K562 (cell line): ENCODE measurements around the gene SLC25A21. TPM values are rescaled to one million over a fixed set of nuclear protein-coding genes. Genes with fewer than 3 reads are reported as not detected.

ENCODE experiments used
- NR2C2 ChIP-seq, 2 experiments: fragments of 200-800 bp in 1 of 2; sonication (Bioruptor generic) in 1 of 2; sonication (generic) in 1 of 2; formaldehyde crosslinking in 1 of 2; IDR thresholded peaks; 2 replicates each; pipeline versions ENCODE4 v1.6.1 to v1.8.0; 2016 to 2022; ENCODE audit warnings: mild to moderate bottlenecking in 1 of 2, missing compliant biosample characterization in 1 of 2, missing genetic modification characterization in 1 of 2, missing genetic modification reagents in 1 of 2
- SAP30 ChIP-seq: fragments of 200-600 bp; sonication (generic); IDR thresholded peaks from 2 replicates; pipeline ENCODE4 v1.6.1; 2012; ENCODE audit warnings: borderline replicate concordance, low read depth, mild to moderate bottlenecking, moderate library complexity, low read length, control low read depth, inconsistent platforms; ENCODE audit not compliant: insufficient read depth, poor library complexity, severe bottlenecking
- SMARCE1 ChIP-seq: fragments of 450-650 bp; IDR thresholded peaks from 2 replicates; pipeline ENCODE4 v1.7.1; 2016; ENCODE audit warnings: mild to moderate bottlenecking
- ZNF224 ChIP-seq: sonication (generic); formaldehyde crosslinking; IDR thresholded peaks from 2 replicates; pipeline ENCODE4 v1.8.0; 2022; ENCODE audit warnings: mild to moderate bottlenecking, missing genetic modification reagents
- ZNF354B ChIP-seq: fragments of 250-450 bp; sonication (Bioruptor Pico); IDR thresholded peaks from 2 replicates; pipeline ENCODE4 v1.4.0; 2020
- ZNF76 ChIP-seq: fragments of 250-450 bp; sonication (Bioruptor Pico); IDR thresholded peaks from 2 replicates; pipeline ENCODE4 v1.4.0; 2020; ENCODE audit warnings: mild to moderate bottlenecking, moderate library complexity, borderline replicate concordance
- ZSCAN32 ChIP-seq: fragments of 450-650 bp; formaldehyde crosslinking; IDR thresholded peaks from 2 replicates; pipeline ENCODE4 v1.4.0; 2020; ENCODE audit warnings: mild to moderate bottlenecking, moderate library complexity
- polyA plus RNA-seq, 8 experiments: library from polyadenylated mRNA; depleted of rRNA in 4 of 8; stranded (reverse) in 5 of 8; unstranded in 3 of 8; fragments of >200 nt; fragmentation: Nextera tagmentation in 2 of 8; fragmentation: Illumina TruSeq in 1 of 8; extraction: Ambion mirVana in 2 of 8; extraction: Trizol in 1 of 8; gene quantifications; 2 replicates each; pipeline versions ENCODE4 v1.2.1 to v1.2.3, GENCODE V29; 2011 to 2014; ENCODE audit warnings: inconsistent platforms in 1 of 8, missing spikeins in 1 of 8
- total RNA-seq, 7 experiments: library from RNA; depleted of rRNA in 6 of 7; stranded (reverse); fragments of >200 nt in 6 of 7; fragmentation: Illumina TruSeq in 2 of 7; extraction: Trizol in 2 of 7; gene quantifications; 2 replicates each; pipeline versions ENCODE4 v1.2.1 to v1.2.3, GENCODE V29; 2011 to 2021; ENCODE audit warnings: low replicate concordance in 1 of 7
- TF ChIP-seq, protein P1 (sequence below): fragments of 200-400 bp; formaldehyde crosslinking; IDR thresholded peaks from 2 replicates; pipeline ENCODE4 v1.6.1; 2017; ENCODE audit warnings: mild to moderate bottlenecking, low read depth, low read length, moderate library complexity
- TF ChIP-seq, protein P2 (sequence below): fragments of 450-650 bp; conservative IDR thresholded peaks from 2 replicates; pipeline ENCODE4 v1.6.1; 2016; ENCODE audit warnings: missing genetic modification characterization, low read depth, mild to moderate bottlenecking, missing compliant biosample characterization, moderate library complexity
- TF ChIP-seq, protein P3 (sequence below): fragments of 250-450 bp; sonication (Bioruptor Pico); IDR thresholded peaks from 2 replicates; pipeline ENCODE4 v1.8.0; 2022; ENCODE audit warnings: moderate library complexity, mild to moderate bottlenecking, inconsistent platforms
- TF ChIP-seq, protein P4 (sequence below): fragments of 450-650 bp; IDR thresholded peaks from 2 replicates; pipeline ENCODE4 v1.6.1; 2017; ENCODE audit warnings: mild to moderate bottlenecking, moderate library complexity
- TF ChIP-seq, protein P5 (sequence below): fragments of 250-450 bp; sonication (Bioruptor Pico); IDR thresholded peaks from 2 replicates; pipeline ENCODE4 v1.8.0; 2022; ENCODE audit warnings: inconsistent platforms, mild to moderate bottlenecking, moderate library complexity, borderline replicate concordance
- TF ChIP-seq, protein P6 (sequence below): fragments of 450-650 bp; formaldehyde crosslinking; IDR thresholded peaks from 2 replicates; pipeline ENCODE4 v1.4.0; 2020; ENCODE audit warnings: mild to moderate bottlenecking
- TF ChIP-seq, protein P7 (sequence below): sonication (generic); IDR thresholded peaks from 2 replicates; pipeline ENCODE4 v1.6.1; 2016
- TF ChIP-seq, protein P8 (sequence below): fragments of 450-650 bp; formaldehyde crosslinking; IDR thresholded peaks from 2 replicates; pipeline ENCODE4 v1.4.0; 2020; ENCODE audit warnings: mild to moderate bottlenecking, mixed read lengths

The SLC25A21 gene
- total and polyA plus RNA-seq, 9 of the 15 experiments (the other 6 are each of a cell fraction or from before 2014, with no cell fraction given): 15.2 to 46.7 (median 28.7) TPM

DNA sequence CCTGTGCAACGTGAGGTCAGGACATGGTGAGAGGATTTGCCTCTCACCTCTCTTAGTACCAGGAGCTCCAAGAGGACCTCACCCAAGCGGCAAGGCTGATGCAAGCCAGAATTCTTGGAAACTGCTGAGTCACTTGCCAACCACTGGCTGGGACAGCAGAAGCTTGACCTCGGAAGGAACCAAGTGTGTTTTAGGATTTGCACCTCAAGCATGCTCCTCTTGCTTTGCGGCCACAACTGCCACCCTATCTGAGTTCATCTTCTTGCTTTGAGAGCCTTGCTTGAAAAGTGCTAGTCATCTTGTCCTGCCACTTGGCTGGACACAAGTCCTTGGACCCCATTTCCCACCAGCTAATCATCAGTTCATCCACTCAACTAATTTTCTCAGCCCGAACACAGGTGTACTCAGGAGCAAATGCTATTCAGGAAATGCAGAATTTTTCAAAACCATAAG lies 195.8 kb downstream of the SLC25A21 start (continued):
- TF ChIP-seq ZNF224 (CRISPR knock-in tag) (no peak), ZNF354B (CRISPR knock-in tag) (no peak), ZSCAN32 (CRISPR knock-in tag) (no peak), SAP30 (no peak), ZNF76 (CRISPR knock-in tag) (no peak), SMARCE1 (peak; percentile 89), NR2C2 (CRISPR knock-in tag; IDR thresholded peaks at IDR 0.05) (peak; percentile 53; the same call in 1 of the 2 replicates), NR2C2 (tag; IDR thresholded peaks at IDR 0.05) (peak; percentile 91)
- TF ChIP-seq, protein P1, sequence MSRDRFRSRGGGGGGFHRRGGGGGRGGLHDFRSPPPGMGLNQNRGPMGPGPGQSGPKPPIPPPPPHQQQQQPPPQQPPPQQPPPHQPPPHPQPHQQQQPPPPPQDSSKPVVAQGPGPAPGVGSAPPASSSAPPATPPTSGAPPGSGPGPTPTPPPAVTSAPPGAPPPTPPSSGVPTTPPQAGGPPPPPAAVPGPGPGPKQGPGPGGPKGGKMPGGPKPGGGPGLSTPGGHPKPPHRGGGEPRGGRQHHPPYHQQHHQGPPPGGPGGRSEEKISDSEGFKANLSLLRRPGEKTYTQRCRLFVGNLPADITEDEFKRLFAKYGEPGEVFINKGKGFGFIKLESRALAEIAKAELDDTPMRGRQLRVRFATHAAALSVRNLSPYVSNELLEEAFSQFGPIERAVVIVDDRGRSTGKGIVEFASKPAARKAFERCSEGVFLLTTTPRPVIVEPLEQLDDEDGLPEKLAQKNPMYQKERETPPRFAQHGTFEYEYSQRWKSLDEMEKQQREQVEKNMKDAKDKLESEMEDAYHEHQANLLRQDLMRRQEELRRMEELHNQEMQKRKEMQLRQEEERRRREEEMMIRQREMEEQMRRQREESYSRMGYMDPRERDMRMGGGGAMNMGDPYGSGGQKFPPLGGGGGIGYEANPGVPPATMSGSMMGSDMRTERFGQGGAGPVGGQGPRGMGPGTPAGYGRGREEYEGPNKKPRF: no peak
- TF ChIP-seq, protein P2, sequence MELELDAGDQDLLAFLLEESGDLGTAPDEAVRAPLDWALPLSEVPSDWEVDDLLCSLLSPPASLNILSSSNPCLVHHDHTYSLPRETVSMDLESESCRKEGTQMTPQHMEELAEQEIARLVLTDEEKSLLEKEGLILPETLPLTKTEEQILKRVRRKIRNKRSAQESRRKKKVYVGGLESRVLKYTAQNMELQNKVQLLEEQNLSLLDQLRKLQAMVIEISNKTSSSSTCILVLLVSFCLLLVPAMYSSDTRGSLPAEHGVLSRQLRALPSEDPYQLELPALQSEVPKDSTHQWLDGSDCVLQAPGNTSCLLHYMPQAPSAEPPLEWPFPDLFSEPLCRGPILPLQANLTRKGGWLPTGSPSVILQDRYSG (tag): no peak
- TF ChIP-seq, protein P3, sequence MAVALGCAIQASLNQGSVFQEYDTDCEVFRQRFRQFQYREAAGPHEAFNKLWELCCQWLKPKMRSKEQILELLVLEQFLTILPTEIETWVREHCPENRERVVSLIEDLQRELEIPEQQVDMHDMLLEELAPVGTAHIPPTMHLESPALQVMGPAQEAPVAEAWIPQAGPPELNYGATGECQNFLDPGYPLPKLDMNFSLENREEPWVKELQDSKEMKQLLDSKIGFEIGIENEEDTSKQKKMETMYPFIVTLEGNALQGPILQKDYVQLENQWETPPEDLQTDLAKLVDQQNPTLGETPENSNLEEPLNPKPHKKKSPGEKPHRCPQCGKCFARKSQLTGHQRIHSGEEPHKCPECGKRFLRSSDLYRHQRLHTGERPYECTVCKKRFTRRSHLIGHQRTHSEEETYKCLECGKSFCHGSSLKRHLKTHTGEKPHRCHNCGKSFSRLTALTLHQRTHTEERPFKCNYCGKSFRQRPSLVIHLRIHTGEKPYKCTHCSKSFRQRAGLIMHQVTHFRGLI: no peak
- TF ChIP-seq, protein P4, sequence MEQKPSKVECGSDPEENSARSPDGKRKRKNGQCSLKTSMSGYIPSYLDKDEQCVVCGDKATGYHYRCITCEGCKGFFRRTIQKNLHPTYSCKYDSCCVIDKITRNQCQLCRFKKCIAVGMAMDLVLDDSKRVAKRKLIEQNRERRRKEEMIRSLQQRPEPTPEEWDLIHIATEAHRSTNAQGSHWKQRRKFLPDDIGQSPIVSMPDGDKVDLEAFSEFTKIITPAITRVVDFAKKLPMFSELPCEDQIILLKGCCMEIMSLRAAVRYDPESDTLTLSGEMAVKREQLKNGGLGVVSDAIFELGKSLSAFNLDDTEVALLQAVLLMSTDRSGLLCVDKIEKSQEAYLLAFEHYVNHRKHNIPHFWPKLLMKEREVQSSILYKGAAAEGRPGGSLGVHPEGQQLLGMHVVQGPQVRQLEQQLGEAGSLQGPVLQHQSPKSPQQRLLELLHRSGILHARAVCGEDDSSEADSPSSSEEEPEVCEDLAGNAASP: no peak
- TF ChIP-seq, protein P5, sequence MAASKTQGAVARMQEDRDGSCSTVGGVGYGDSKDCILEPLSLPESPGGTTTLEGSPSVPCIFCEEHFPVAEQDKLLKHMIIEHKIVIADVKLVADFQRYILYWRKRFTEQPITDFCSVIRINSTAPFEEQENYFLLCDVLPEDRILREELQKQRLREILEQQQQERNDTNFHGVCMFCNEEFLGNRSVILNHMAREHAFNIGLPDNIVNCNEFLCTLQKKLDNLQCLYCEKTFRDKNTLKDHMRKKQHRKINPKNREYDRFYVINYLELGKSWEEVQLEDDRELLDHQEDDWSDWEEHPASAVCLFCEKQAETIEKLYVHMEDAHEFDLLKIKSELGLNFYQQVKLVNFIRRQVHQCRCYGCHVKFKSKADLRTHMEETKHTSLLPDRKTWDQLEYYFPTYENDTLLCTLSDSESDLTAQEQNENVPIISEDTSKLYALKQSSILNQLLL: no peak
- TF ChIP-seq, protein P6, sequence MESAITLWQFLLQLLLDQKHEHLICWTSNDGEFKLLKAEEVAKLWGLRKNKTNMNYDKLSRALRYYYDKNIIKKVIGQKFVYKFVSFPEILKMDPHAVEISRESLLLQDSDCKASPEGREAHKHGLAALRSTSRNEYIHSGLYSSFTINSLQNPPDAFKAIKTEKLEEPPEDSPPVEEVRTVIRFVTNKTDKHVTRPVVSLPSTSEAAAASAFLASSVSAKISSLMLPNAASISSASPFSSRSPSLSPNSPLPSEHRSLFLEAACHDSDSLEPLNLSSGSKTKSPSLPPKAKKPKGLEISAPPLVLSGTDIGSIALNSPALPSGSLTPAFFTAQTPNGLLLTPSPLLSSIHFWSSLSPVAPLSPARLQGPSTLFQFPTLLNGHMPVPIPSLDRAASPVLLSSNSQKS (CRISPR knock-in tag): no peak
- TF ChIP-seq, protein P7, sequence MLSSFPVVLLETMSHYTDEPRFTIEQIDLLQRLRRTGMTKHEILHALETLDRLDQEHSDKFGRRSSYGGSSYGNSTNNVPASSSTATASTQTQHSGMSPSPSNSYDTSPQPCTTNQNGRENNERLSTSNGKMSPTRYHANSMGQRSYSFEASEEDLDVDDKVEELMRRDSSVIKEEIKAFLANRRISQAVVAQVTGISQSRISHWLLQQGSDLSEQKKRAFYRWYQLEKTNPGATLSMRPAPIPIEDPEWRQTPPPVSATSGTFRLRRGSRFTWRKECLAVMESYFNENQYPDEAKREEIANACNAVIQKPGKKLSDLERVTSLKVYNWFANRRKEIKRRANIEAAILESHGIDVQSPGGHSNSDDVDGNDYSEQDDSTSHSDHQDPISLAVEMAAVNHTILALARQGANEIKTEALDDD: peak; percentile 54
- TF ChIP-seq, protein P8, sequence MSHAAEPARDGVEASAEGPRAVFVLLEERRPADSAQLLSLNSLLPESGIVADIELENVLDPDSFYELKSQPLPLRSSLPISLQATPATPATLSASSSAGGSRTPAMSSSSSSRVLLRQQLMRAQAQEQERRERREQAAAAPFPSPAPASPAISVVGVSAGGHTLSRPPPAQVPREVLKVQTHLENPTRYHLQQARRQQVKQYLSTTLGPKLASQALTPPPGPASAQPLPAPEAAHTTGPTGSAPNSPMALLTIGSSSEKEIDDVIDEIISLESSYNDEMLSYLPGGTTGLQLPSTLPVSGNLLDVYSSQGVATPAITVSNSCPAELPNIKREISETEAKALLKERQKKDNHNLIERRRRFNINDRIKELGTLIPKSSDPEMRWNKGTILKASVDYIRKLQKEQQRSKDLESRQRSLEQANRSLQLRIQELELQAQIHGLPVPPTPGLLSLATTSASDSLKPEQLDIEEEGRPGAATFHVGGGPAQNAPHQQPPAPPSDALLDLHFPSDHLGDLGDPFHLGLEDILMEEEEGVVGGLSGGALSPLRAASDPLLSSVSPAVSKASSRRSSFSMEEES (CRISPR knock-in tag): no peak
